GM23338 (cell line): ENCODE results near the gene PCP2. TPM values are rescaled to one million over a fixed set of nuclear protein-coding genes. Genes with fewer than 3 reads are reported as not detected.

Experiments
- ATAC-seq: fragments of 200-7000 bp; cut with Tn5 transposase; 3 replicates; pipeline ENCODE4 v1.9.1; 2020
- DNase-seq: peaks from one replicate; pipeline ENCODE4 v3.0.0-alpha.2; 2015; ENCODE audit warnings: low spot score
- H2AFZ ChIP-seq: fragments of 200-600 bp; sonication (generic); 2 replicates; pipeline ENCODE4 v1.8.0; 2016; ENCODE audit warnings: antibody characterized with exemption, mild to moderate bottlenecking, moderate library complexity
- H3F3A ChIP-seq: fragments of 200-600 bp; sonication (generic); replicated peaks from 2 replicates; pipeline ENCODE4 v1.8.0; 2017; ENCODE audit warnings: antibody characterized with exemption, mixed run types, low read depth
- H3K27ac ChIP-seq: fragments of 200-600 bp; sonication (generic); 2 replicates; pipeline ENCODE4 v1.6.1; 2016; ENCODE audit warnings: low read depth
- H3K27me3 ChIP-seq: fragments of 200-600 bp; sonication (generic); 2 replicates; pipeline ENCODE4 v1.8.0; 2016; ENCODE audit warnings: mild to moderate bottlenecking, mixed run types, moderate library complexity; ENCODE audit not compliant: insufficient read depth
- H3K36me3 ChIP-seq: fragments of 200-600 bp; sonication (generic); 2 replicates; pipeline ENCODE4 v1.8.0; 2016; ENCODE audit warnings: mild to moderate bottlenecking; ENCODE audit not compliant: insufficient read depth
- H3K4me1 ChIP-seq: fragments of 200-600 bp; sonication (generic); 2 replicates; pipeline ENCODE4 v1.8.0; 2016; ENCODE audit warnings: mild to moderate bottlenecking, moderate library complexity; ENCODE audit not compliant: insufficient read depth
- H3K4me2 ChIP-seq: fragments of 200-600 bp; sonication (generic); 2 replicates; pipeline ENCODE4 v1.7.1; 2017; ENCODE audit warnings: mixed run types
- H3K4me3 ChIP-seq: fragments of 200-600 bp; sonication (generic); 2 replicates; pipeline ENCODE4 v1.6.1; 2016; ENCODE audit warnings: mixed run types
- H3K79me2 ChIP-seq: fragments of 200-600 bp; sonication (generic); replicated peaks from 2 replicates; pipeline ENCODE4 v1.8.0; 2017; ENCODE audit warnings: mild to moderate bottlenecking; ENCODE audit not compliant: insufficient read depth
- H3K9me2 ChIP-seq: fragments of 200-600 bp; sonication (generic); 2 replicates; pipeline ENCODE4 v1.8.0; 2017; ENCODE audit not compliant: insufficient read depth
- H4K20me1 ChIP-seq: fragments of 200-600 bp; sonication (generic); replicated peaks from 2 replicates; pipeline ENCODE4 v1.8.0; 2017; ENCODE audit warnings: mild to moderate bottlenecking; ENCODE audit not compliant: insufficient read depth
- H3K27ac Mint-ChIP-seq: 2 replicates; pipeline ENCODE4 v1.8.0; 2020; ENCODE audit warnings: inconsistent platforms, mild to moderate bottlenecking, moderate library complexity, mixed read lengths
- H3K27me3 Mint-ChIP-seq: 3 replicates; pipeline ENCODE4 v1.8.0; 2022; ENCODE audit warnings: low read depth, mild to moderate bottlenecking, moderate library complexity, mixed read lengths, inconsistent platforms; ENCODE audit not compliant: insufficient read depth, poor library complexity
- H3K36me3 Mint-ChIP-seq: 3 replicates; pipeline ENCODE4 v1.8.0; 2021; ENCODE audit warnings: low read depth, mild to moderate bottlenecking, inconsistent platforms, moderate library complexity, mixed read lengths
- H3K4me1 Mint-ChIP-seq: 3 replicates; pipeline ENCODE4 v1.8.0; 2020; ENCODE audit warnings: mild to moderate bottlenecking, inconsistent platforms, mixed read lengths
- H3K4me3 Mint-ChIP-seq: 3 replicates; pipeline ENCODE4 v1.8.0; 2021; ENCODE audit warnings: moderate library complexity, mild to moderate bottlenecking, inconsistent platforms, mixed read lengths
- H3K9me3 Mint-ChIP-seq: 3 replicates; pipeline ENCODE4 v1.8.0; 2020; ENCODE audit warnings: moderate library complexity, mild to moderate bottlenecking, inconsistent platforms, mixed read lengths
- CREB1 ChIP-seq: fragments of 250-450 bp; sonication (Bioruptor Pico); IDR thresholded peaks from 2 replicates; pipeline ENCODE4 v1.5.0; 2020; ENCODE audit warnings: low read depth, mild to moderate bottlenecking, moderate library complexity
- ETS1 ChIP-seq: IDR thresholded peaks from 2 replicates; pipeline ENCODE4 v1.6.1; 2016; ENCODE audit warnings: antibody characterized with exemption
- EZH2 ChIP-seq: fragments of 200-600 bp; sonication (generic); IDR thresholded peaks from one replicate; pipeline ENCODE4 v1.8.0; 2017; ENCODE audit warnings: antibody characterized with exemption, mild to moderate bottlenecking, low read depth; ENCODE audit not compliant: unreplicated experiment
- EZH2phosphoT487 ChIP-seq: fragments of 200-600 bp; sonication (generic); IDR thresholded peaks from one replicate; pipeline ENCODE4 v1.8.1; 2018; ENCODE audit warnings: antibody characterized with exemption; ENCODE audit not compliant: unreplicated experiment
- JUNB ChIP-seq: IDR thresholded peaks from one replicate; pipeline ENCODE4 v1.6.1; 2016; ENCODE audit warnings: antibody characterized with exemption; ENCODE audit not compliant: unreplicated experiment
- NANOG ChIP-seq: IDR thresholded peaks from 2 replicates; pipeline ENCODE4 v1.6.1; 2016; ENCODE audit warnings: antibody characterized with exemption, borderline replicate concordance
- POLR2AphosphoS5 ChIP-seq: IDR thresholded peaks from 2 replicates; pipeline ENCODE4 v1.6.1; 2016; ENCODE audit warnings: antibody characterized with exemption, low read depth
- REST ChIP-seq: IDR thresholded peaks from one replicate; pipeline ENCODE4 v1.6.1; 2018; ENCODE audit warnings: antibody characterized with exemption; ENCODE audit not compliant: unreplicated experiment
- STAT1 ChIP-seq: IDR thresholded peaks from one replicate; pipeline ENCODE4 v1.6.1; 2016; ENCODE audit warnings: antibody characterized with exemption; ENCODE audit not compliant: unreplicated experiment
- ZNF331 ChIP-seq: fragments of 250-450 bp; sonication (Bioruptor Pico); IDR thresholded peaks from 2 replicates; pipeline ENCODE4 v1.5.0; 2020; ENCODE audit warnings: low read depth, mild to moderate bottlenecking, moderate library complexity
- polyA plus RNA-seq: library from polyadenylated mRNA; unstranded; fragments of >200 nt; fragmentation: Nextera tagmentation; extraction: Ambion mirVana; gene quantifications from 2 replicates; pipeline ENCODE4 v1.2.1, GENCODE V29; 2016
- total RNA-seq: library from RNA; depleted of rRNA; stranded (reverse); fragments of >200 nt; shearing (Covaris generic); gene quantifications from 2 replicates; pipeline ENCODE4 v1.2.3, GENCODE V29; 2014
- TF ChIP-seq, protein P1 (sequence below), 2 experiments: fragments of 200-600 bp in 1 of 2; sonication (generic) in 1 of 2; conservative IDR thresholded peaks; 2 replicates each; pipeline versions ENCODE4 v1.5.1 to v1.6.1; 2016 to 2017; ENCODE audit warnings: antibody characterized with exemption in 2 of 2, low read depth in 2 of 2, mild to moderate bottlenecking in 2 of 2, moderate library complexity in 1 of 2

PCP2 gene
- total and polyA plus RNA-seq, 2 experiments from 2014 or later: not detected

- H3K79me2 ChIP-seq: no peaks in the 10 kb centered on the region
- Mint-ChIP-seq H3K27ac (no peak within 1 kb of the TSS), H3K4me1 (no peaks in the 10 kb centered on the region; the same call in 2 of the 3 replicates), H3K4me3 (peak within 1 kb of the TSS; percentile 75), H3K36me3 (no peaks in the 10 kb centered on the region), H3K27me3 (peaks cover 22% of the 10 kb centered on the region), H3K9me3 (no peaks in the 10 kb centered on the region; the same call in 2 of the 3 replicates)
- H3K4me1 ChIP-seq: no peaks in the 10 kb centered on the region
- ATAC-seq (peak; percentile 86), DNase-seq (peak; percentile 91)
- no peaks in the 10 kb centered on the region for H3K9me2 ChIP-seq
- H3K27me3 ChIP-seq: peaks cover 24% of the 10 kb centered on the region
- no peak for TF ChIP-seq EZH2phosphoT487
- TF ChIP-seq EZH2: no peak
- no peak for TF ChIP-seq ETS1
- peak; percentile 76 for TF ChIP-seq POLR2AphosphoS5
- TF ChIP-seq CREB1 (CRISPR knock-in tag): peak; percentile 85
- no peak for TF ChIP-seq NANOG
- H3K4me2 ChIP-seq: peak within 1 kb of the TSS; percentile 84
- H3K27ac ChIP-seq: no peak within 1 kb of the TSS
- peak within 1 kb of the TSS; percentile 90; the same call in 1 of the 2 replicates for H2AFZ ChIP-seq
- peaks cover 9% of the 10 kb centered on the region for H3F3A ChIP-seq
- peak within 1 kb of the TSS; percentile 81 for H3K4me3 ChIP-seq
- no peaks in the 10 kb centered on the region for H3K36me3 ChIP-seq
- H4K20me1 ChIP-seq: no peaks in the 10 kb centered on the region; the same call in 1 of the 2 replicates
Observed at GRCh38 chr19:7636691-7637373, 3.3 kb upstream of the PCP2 start, which contains the start of gene STXBP2. Gene STXBP2 (plus strand): TSS chr19:7637110. CDS start chr19:7637150, 40 bp downstream.

- H3K4me3 ChIP-seq: peak overlapping the region; percentile 81; the same call in 1 of the 2 replicates
- no peak for TF ChIP-seq NANOG
- TF ChIP-seq REST: no peak
- TF ChIP-seq STAT1: no peak
- TF ChIP-seq, protein P1, sequence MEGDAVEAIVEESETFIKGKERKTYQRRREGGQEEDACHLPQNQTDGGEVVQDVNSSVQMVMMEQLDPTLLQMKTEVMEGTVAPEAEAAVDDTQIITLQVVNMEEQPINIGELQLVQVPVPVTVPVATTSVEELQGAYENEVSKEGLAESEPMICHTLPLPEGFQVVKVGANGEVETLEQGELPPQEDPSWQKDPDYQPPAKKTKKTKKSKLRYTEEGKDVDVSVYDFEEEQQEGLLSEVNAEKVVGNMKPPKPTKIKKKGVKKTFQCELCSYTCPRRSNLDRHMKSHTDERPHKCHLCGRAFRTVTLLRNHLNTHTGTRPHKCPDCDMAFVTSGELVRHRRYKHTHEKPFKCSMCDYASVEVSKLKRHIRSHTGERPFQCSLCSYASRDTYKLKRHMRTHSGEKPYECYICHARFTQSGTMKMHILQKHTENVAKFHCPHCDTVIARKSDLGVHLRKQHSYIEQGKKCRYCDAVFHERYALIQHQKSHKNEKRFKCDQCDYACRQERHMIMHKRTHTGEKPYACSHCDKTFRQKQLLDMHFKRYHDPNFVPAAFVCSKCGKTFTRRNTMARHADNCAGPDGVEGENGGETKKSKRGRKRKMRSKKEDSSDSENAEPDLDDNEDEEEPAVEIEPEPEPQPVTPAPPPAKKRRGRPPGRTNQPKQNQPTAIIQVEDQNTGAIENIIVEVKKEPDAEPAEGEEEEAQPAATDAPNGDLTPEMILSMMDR (conservative IDR thresholded peaks at IDR 0.05; ENCODE audit: low read depth in 2 of 2): no peak
- TF ChIP-seq EZH2: no peak
- no peak for TF ChIP-seq ETS1
- no peak for TF ChIP-seq EZH2phosphoT487
- TF ChIP-seq ZNF331: no peak
- no peak for TF ChIP-seq JUNB
Observed at GRCh38 chr19:7636317-7636690, 2.8 kb upstream of the PCP2 start.

More at GRCh38 chr19:7636317-7636690, 2.8 kb upstream of the PCP2 start:
- DNase-seq (no peak), ATAC-seq (no peak)
- Mint-ChIP-seq H3K4me1 (no peaks in the 10 kb centered on the region; the same call in 2 of the 3 replicates), H3K4me3 (peak overlapping the region; percentile 75), H3K36me3 (no peaks in the 10 kb centered on the region), H3K9me3 (no peaks in the 10 kb centered on the region; the same call in 2 of the 3 replicates), H3K27me3 (peaks cover 22% of the 10 kb centered on the region), H3K27ac (no peak overlapping the region)
- peak overlapping the region; percentile 90; the same call in 1 of the 2 replicates for H2AFZ ChIP-seq
- no peaks in the 10 kb centered on the region for H3K4me1 ChIP-seq
- H3K4me2 ChIP-seq: peak overlapping the region; percentile 72
- no peaks in the 10 kb centered on the region for H3K9me2 ChIP-seq
- H3K79me2 ChIP-seq: no peaks in the 10 kb centered on the region
- H4K20me1 ChIP-seq: no peaks in the 10 kb centered on the region; the same call in 1 of the 2 replicates
- no peak overlapping the region for H3K27ac ChIP-seq
- peaks cover 9% of the 10 kb centered on the region for H3F3A ChIP-seq
- no peaks in the 10 kb centered on the region for H3K36me3 ChIP-seq
- peaks cover 24% of the 10 kb centered on the region for H3K27me3 ChIP-seq
